Liver (tissue), 9 donors: ENCODE data around the gene FCRL6. TPM values are rescaled to one million over a fixed set of nuclear protein-coding genes. Genes with fewer than 3 reads are reported as not detected.

Experiments
- DNase-seq: peaks from one replicate; pipeline ENCODE4 v3.0.0-alpha.2; 2017; ENCODE audit warnings: low spot score
- H3K27ac ChIP-seq, 2 donors: one replicate each; pipeline ENCODE4 v1.7.0; 2013; ENCODE audit warnings: inconsistent platforms in 2 of 2, low read length in 2 of 2, control low read depth in 1 of 2, low read depth in 1 of 2, mild to moderate bottlenecking in 1 of 2
- H3K27me3 ChIP-seq, 4 donors: one replicate each; pipeline versions ENCODE4 v1.6.1 to v1.7.0; 2013; ENCODE audit warnings: low read length in 3 of 4, inconsistent platforms in 1 of 4, mild to moderate bottlenecking in 1 of 4, moderate library complexity in 1 of 4; ENCODE audit not compliant: control insufficient read depth in 4 of 4, insufficient read depth in 4 of 4
- H3K36me3 ChIP-seq, 4 donors: one replicate each; pipeline versions ENCODE4 v1.6.1 to v1.7.0; 2013; ENCODE audit warnings: low read length in 3 of 4, mild to moderate bottlenecking in 3 of 4, low read depth in 1 of 4, moderate library complexity in 1 of 4; ENCODE audit not compliant: control insufficient read depth in 4 of 4, insufficient read depth in 3 of 4
- H3K4me1 ChIP-seq, 4 donors: one replicate each; pipeline versions ENCODE4 v1.6.1 to v1.7.0; 2013; ENCODE audit warnings: low read length in 3 of 4, mild to moderate bottlenecking in 3 of 4, moderate library complexity in 1 of 4; ENCODE audit not compliant: control insufficient read depth in 4 of 4, insufficient read depth in 4 of 4
- H3K4me3 ChIP-seq, 3 donors: one replicate each; pipeline versions ENCODE4 v1.6.1 to v1.7.0; 2013; ENCODE audit warnings: low read length in 3 of 3, control low read depth in 1 of 3, low read depth in 1 of 3, mild to moderate bottlenecking in 1 of 3
- H3K9ac ChIP-seq, 2 donors: one replicate each; pipeline ENCODE4 v1.7.0; 2013; ENCODE audit warnings: low read length in 2 of 2, mild to moderate bottlenecking in 2 of 2, moderate library complexity in 2 of 2, control low read depth in 1 of 2, low read depth in 1 of 2
- H3K9me3 ChIP-seq, 4 donors: one replicate each; pipeline versions ENCODE4 v1.6.1 to v1.7.0; 2013; ENCODE audit warnings: low read length in 3 of 4; ENCODE audit not compliant: control insufficient read depth in 4 of 4
- EGR1 ChIP-seq, 2 donors: IDR thresholded peaks; 2 replicates each; pipeline ENCODE4 v1.6.1; 2016 to 2018; ENCODE audit warnings: antibody characterized with exemption in 2 of 2, low read depth in 2 of 2
- GABPA ChIP-seq, 2 donors: IDR thresholded peaks in 1 of 2; conservative IDR thresholded peaks in 1 of 2; 2 replicates each; pipeline ENCODE4 v1.6.1; 2016; ENCODE audit warnings: antibody characterized with exemption in 2 of 2, mild to moderate bottlenecking in 1 of 2, moderate library complexity in 1 of 2
- HNF4A ChIP-seq, 2 donors: conservative IDR thresholded peaks; 2 replicates each; pipeline ENCODE4 v1.6.1; 2016; ENCODE audit warnings: antibody characterized with exemption in 2 of 2, mild to moderate bottlenecking in 2 of 2
- HNF4G ChIP-seq: IDR thresholded peaks from 2 replicates; pipeline ENCODE4 v1.6.1; 2016; ENCODE audit warnings: antibody characterized with exemption
- JUND ChIP-seq, 2 donors: IDR thresholded peaks; 2 replicates each; pipeline ENCODE4 v1.6.1; 2016; ENCODE audit warnings: antibody characterized with exemption in 2 of 2
- RXRA ChIP-seq, 2 donors: IDR thresholded peaks; 2 replicates each; pipeline ENCODE4 v1.6.1; 2017 to 2018; ENCODE audit warnings: antibody characterized with exemption in 2 of 2, mild to moderate bottlenecking in 1 of 2
- TAF1 ChIP-seq: conservative IDR thresholded peaks from 2 replicates; pipeline ENCODE4 v1.6.1; 2016; ENCODE audit warnings: antibody characterized with exemption, mild to moderate bottlenecking
- YY1 ChIP-seq: IDR thresholded peaks from 2 replicates; pipeline ENCODE4 v1.6.1; 2016; ENCODE audit warnings: antibody characterized with exemption, mild to moderate bottlenecking
- WGBS: extraction: QIAGEN DNeasy Blood & Tissue Kit; methylation state at CpG from one replicate; pipeline ENCODE4 v1.1.7; 2013; 5-methylcytosine and 5-hydroxymethylcytosine counted together
- polyA plus RNA-seq, 2 donors: library from polyadenylated mRNA; stranded (reverse) in 1 of 2; unstranded in 1 of 2; fragments of 200-250 nt in 1 of 2; fragments of >200 nt in 1 of 2; fragmentation: Nextera tagmentation in 1 of 2; extraction: Ambion mirVana in 1 of 2; gene quantifications; one replicate each; pipeline versions ENCODE4 v1.2.1 to v1.2.3, GENCODE V29; 2013 to 2015
- total RNA-seq, 2 donors: library from RNA; depleted of rRNA; stranded (reverse); fragments of >200 nt; gene quantifications; one replicate each; pipeline ENCODE4 v1.2.3, GENCODE V29; 2014
- TF ChIP-seq, protein P1 (sequence below): IDR thresholded peaks from 2 replicates; pipeline ENCODE4 v1.6.1; 2016; ENCODE audit warnings: antibody characterized with exemption
- TF ChIP-seq, protein P2 (sequence below): IDR thresholded peaks from 2 replicates; pipeline ENCODE4 v1.6.1; 2016; ENCODE audit warnings: antibody characterized with exemption
- TF ChIP-seq, protein P3 (sequence below): IDR thresholded peaks from 2 replicates; pipeline ENCODE4 v1.6.1; 2016; ENCODE audit warnings: antibody characterized with exemption, mild to moderate bottlenecking
- TF ChIP-seq, protein P4 (sequence below): IDR thresholded peaks from 2 replicates; pipeline ENCODE4 v1.6.1; 2016; ENCODE audit warnings: antibody characterized with exemption
- donor health status: healthy.
- donor health status: healthy.
- donor health status: healthy.
- donor health status: healthy.
- donor health status: healthy.

FCRL6 gene
- total and polyA plus RNA-seq, 4 donors, result 0.09 to 2.7 (median 0.71) TPM

DNA sequence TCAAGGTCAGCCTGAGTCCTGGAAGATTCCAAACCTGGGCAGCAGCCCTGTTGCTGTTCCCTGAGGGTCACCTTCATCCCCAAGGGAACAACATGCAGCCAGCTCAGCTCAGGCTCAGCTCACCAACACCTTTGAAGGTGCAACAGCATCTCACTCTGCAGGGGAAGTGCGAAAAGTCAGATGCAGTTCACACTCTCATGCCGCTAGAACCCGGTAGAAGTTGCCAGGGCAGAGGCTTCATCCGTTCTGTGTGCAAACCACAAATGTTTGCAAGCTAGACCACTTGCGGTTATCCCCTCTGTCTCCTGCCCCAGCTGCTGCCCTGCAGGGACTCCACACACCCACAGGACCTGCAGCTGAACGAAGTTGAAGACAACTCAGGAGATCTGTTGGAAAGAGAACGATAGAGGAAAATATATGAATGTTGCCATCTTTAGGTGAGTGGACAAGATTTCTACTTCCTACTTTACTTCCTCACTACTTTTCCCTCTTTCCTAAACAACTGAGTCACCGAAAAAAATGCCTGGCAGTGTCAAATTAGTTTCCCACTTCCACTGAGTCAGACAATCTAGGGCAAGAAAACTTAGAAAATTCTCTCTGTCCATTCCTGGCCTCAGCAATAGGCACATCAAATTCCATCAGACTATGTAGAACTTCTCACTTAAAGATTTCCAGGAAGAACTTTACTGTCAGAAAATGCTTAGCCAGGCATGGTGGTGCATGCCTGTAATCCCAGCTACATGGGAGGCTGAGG, 1.8 kb upstream of the FCRL6 start:
- H3K4me3 ChIP-seq, result no peak overlapping the region
- DNase-seq, result no peak
- H3K36me3 ChIP-seq, result no peaks in the 10 kb centered on the region
- TF ChIP-seq, protein P1, sequence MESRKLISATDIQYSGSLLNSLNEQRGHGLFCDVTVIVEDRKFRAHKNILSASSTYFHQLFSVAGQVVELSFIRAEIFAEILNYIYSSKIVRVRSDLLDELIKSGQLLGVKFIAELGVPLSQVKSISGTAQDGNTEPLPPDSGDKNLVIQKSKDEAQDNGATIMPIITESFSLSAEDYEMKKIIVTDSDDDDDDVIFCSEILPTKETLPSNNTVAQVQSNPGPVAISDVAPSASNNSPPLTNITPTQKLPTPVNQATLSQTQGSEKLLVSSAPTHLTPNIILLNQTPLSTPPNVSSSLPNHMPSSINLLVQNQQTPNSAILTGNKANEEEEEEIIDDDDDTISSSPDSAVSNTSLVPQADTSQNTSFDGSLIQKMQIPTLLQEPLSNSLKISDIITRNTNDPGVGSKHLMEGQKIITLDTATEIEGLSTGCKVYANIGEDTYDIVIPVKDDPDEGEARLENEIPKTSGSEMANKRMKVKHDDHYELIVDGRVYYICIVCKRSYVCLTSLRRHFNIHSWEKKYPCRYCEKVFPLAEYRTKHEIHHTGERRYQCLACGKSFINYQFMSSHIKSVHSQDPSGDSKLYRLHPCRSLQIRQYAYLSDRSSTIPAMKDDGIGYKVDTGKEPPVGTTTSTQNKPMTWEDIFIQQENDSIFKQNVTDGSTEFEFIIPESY, result no peak
- TF ChIP-seq RXRA (IDR thresholded peaks at IDR 0.05) (no peak), EGR1 (IDR thresholded peaks at IDR 0.05; ENCODE audit: low read depth in 2 of 2) (no peak), HNF4A (conservative IDR thresholded peaks at IDR 0.05) (no peak), JUND (IDR thresholded peaks at IDR 0.05) (no peak)
- TF ChIP-seq, protein P2, sequence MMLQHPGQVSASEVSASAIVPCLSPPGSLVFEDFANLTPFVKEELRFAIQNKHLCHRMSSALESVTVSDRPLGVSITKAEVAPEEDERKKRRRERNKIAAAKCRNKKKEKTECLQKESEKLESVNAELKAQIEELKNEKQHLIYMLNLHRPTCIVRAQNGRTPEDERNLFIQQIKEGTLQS, result no peak
- no peak overlapping the region for H3K27ac ChIP-seq
- H3K9ac ChIP-seq, result no peak overlapping the region
- no peaks in the 10 kb centered on the region for H3K9me3 ChIP-seq
- no peaks in the 10 kb centered on the region for H3K4me1 ChIP-seq
- WGBS, result 72% methylated on average over 8 of the region's 8 CpGs
- peaks cover 0 to 2% (median 0%) of the 10 kb centered on the region in 4 donors for H3K27me3 ChIP-seq

DNA sequence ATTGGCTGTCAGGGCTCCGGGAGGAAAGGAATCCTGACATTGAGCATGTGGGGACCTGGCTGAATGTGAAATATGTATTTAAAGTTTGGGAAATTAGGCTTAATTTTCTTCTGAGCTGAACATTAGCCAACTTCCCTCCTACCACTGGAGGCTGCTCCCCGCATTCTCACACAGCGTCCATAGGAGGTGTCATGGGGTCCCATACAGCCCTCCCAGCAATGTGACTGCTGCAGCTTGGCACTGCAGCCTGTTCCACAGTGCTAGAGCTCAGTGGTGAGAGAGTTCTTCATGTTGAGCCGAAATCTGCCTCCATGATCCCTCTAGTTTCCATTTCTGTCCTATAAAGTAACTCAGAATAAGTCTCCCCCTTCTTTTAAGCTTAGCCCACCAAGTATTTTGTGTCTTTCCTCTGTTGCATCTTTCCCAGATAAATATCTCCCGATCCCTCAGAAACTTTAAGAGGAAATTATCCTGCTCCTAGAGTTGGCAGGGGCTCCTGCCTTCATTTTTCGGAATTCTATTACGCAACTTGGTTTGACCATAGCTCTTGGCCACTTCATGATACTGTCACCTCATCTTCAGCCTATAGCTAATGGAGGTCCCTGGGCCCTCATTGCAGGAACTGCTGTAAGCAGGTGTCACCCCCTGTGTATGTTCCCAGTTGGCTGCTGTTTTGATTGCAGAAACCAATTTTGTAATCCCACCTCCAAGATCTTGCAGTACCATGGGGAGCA, 2.0 kb downstream of the FCRL6 start:
- Histone ChIP-seq H3K4me3 (no peak overlapping the region), H3K27ac (no peak overlapping the region), H3K27me3 (no peaks in the 10 kb centered on the region), H3K9ac (no peak overlapping the region), H3K9me3 (no peaks in the 10 kb centered on the region), H3K36me3 (no peaks in the 10 kb centered on the region), H3K4me1 (no peaks in the 10 kb centered on the region)
- TF ChIP-seq EGR1 (IDR thresholded peaks at IDR 0.05; ENCODE audit: low read depth in 2 of 2) (no peak), HNF4A (conservative IDR thresholded peaks at IDR 0.05) (no peak), RXRA (IDR thresholded peaks at IDR 0.05) (no peak), HNF4G (no peak), YY1 (no peak), TAF1 (no peak), GABPA (IDR thresholded peaks at IDR 0.05 in 1 of 2, conservative IDR thresholded peaks at IDR 0.05 in 1 of 2) (no peak)
- TF ChIP-seq, protein P3, sequence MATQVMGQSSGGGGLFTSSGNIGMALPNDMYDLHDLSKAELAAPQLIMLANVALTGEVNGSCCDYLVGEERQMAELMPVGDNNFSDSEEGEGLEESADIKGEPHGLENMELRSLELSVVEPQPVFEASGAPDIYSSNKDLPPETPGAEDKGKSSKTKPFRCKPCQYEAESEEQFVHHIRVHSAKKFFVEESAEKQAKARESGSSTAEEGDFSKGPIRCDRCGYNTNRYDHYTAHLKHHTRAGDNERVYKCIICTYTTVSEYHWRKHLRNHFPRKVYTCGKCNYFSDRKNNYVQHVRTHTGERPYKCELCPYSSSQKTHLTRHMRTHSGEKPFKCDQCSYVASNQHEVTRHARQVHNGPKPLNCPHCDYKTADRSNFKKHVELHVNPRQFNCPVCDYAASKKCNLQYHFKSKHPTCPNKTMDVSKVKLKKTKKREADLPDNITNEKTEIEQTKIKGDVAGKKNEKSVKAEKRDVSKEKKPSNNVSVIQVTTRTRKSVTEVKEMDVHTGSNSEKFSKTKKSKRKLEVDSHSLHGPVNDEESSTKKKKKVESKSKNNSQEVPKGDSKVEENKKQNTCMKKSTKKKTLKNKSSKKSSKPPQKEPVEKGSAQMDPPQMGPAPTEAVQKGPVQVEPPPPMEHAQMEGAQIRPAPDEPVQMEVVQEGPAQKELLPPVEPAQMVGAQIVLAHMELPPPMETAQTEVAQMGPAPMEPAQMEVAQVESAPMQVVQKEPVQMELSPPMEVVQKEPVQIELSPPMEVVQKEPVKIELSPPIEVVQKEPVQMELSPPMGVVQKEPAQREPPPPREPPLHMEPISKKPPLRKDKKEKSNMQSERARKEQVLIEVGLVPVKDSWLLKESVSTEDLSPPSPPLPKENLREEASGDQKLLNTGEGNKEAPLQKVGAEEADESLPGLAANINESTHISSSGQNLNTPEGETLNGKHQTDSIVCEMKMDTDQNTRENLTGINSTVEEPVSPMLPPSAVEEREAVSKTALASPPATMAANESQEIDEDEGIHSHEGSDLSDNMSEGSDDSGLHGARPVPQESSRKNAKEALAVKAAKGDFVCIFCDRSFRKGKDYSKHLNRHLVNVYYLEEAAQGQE, result no peak
- TF ChIP-seq, protein P4, sequence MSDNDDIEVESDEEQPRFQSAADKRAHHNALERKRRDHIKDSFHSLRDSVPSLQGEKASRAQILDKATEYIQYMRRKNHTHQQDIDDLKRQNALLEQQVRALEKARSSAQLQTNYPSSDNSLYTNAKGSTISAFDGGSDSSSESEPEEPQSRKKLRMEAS, result no peak
- 72% methylated on average over 7 of the region's 7 CpGs for WGBS
- no peak for DNase-seq
